KBM-7 (cell line): Measurements from ENCODE around the gene DDX56.

ENCODE experiments used
- DNase-seq: peaks from one replicate; pipeline ENCODE4 v3.0.0-alpha.2; 2015
- in situ Hi-C: fragments of 300-500 bp; cut with MboI; formaldehyde crosslinking; loops from 2 replicates; pipeline ENCODE4 v1.14.3; 2020; ENCODE audit warnings: low sequenced_read_pairs, low pct_unique_long_range_greater_than_20kb, mixed read lengths

DDX56 gene

GRCh38 chr7:44517175-44517574 is 56.5 kb downstream of the DDX56 start:
- in situ Hi-C loops: no loop called here
- no peak for DNase-seq
